GM21528 (cell line): ENCODE results near the gene ST3GAL3.
A peak's percentile ranks its signal among the peaks of the same experiment; 100 is the strongest.

ENCODE experiments used
- ATAC-seq: cut with Tn5 transposase; IDR thresholded peaks from one replicate; pipeline ENCODE4 v1.9.1; 2021; ENCODE audit warnings: mild to moderate bottlenecking, moderate library complexity; ENCODE audit not compliant: unreplicated experiment, low FRiP score

The ST3GAL3 gene

DNA sequence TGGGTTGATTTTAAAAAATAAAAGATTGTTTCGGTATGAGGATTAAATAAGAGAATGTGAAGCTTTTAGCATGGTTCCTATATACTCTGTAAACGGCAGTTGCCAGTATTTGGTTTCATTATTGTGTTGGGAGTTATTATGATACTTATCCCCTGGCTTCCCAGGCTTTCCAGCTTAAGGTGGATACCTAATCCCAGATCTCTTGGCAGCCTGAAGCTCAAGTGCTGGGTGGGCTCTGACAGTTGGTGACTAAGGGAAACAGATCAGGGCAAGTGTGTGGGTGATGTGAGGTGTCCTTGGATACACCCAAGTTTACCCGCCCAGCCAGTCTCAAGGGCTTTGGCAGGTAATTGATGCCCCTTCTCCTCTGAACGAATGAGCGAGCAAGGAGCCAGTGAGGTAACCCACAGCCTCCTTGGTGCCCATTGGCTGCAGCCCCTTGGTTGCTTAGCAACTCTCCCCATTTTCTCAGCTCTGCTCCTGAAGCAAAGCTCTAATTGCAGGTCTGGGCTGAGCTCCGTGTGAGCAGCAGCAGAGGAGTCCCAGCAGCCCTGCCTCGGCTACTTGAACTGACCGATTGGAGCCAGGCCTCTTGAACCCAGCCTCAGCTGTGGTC, 245.5 kb downstream of the ST3GAL3 start:
- ATAC-seq = no peak

DNA sequence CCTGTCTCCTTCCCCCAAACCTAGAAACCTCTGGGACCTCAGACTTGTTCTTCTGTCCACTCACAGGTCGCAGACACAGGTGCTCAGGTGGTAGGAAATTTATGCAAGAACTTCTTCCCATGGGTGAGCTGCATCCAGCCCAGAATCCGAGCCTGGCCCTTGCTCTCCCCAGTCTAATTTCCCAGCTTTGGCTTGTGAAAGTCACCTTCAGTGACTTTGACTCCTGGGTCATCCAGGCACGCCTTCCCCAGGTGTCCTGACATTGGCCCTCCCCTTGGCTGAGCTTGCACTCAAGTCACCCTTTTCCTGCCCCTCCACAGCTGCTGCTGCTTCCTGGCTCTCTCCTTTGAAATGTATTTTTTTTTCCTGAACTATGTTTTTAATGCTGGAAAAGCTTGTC, 246.0 kb downstream of the ST3GAL3 start:
- ATAC-seq = no peak

- no peak for ATAC-seq
Observed at GRCh38 chr1:43954036-43954435, 246.7 kb downstream of the ST3GAL3 start.

DNA sequence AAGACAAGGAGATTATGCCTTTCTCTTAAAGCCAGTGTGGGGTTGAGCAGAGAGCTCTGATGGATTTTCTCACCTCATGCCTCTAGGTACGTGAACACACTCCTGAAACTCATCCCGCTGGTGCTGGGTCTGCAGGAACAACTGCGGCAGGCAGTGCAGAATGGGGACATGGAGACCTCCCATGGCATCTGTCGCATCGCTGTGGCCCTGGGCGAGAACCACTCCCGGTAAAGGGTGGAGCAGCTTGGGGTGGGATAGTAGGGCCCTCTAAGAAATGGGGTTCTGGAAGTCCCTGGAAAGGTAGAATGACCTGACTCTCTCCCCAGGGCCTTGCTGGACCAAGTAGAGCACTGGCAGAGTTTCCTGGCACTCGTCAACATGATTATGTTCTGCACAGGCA, 248.9 kb downstream of the ST3GAL3 start:
- ATAC-seq = no peak

- no peak for ATAC-seq
Observed at GRCh38 chr1:43957407-43958040, 250.2 kb downstream of the ST3GAL3 start.

- no peak for ATAC-seq
Observed at GRCh38 chr1:43958351-43959255, 251.3 kb downstream of the ST3GAL3 start.

- no peak for ATAC-seq
Observed at GRCh38 chr1:43960798-43961197, 253.5 kb downstream of the ST3GAL3 start.

DNA sequence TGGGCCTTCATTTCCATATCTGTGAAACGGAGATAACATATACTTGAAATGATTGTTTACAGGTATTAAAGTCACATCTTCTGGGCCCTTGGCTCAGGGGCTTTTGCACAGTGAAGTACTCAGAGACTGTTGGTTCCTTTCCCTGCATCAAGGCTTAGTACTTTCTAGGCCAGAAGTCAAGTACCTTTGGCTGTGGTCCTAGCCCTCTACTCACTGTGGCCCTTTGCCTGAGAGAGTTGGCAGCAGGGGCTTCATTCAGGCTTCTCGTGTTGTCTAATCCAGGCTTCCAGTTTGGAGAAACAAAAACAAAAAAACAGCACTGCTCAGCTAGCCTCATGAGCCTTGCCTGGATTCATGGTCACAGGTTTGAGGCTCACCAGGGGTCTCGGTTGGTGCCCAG, 254.4 kb downstream of the ST3GAL3 start:
- no peak for ATAC-seq

- ATAC-seq = no peak
Observed at GRCh38 chr1:43962324-43962723, 255.0 kb downstream of the ST3GAL3 start.

DNA sequence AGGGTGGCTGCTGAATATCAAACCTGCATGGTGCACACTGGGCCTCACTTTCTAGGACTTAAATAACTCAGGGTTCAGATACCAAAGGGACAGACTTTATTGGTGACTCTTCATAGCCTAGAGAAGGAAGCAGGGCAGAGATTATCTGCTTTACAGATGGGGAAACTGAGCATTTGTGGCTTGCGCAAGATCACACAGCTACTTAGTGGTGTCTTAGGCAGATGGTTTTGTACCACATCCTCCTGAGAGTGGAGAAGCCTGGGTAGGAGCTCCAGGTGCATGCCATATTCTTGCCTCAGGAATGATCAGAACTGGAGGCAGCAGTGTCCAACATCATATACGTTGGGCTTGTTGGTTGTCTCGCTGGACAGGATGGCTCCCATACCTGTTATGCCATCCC, 255.7 kb downstream of the ST3GAL3 start:
- no peak for ATAC-seq

GRCh38 chr1:43963890-43964289, 256.6 kb downstream of the ST3GAL3 start:
- no peak for ATAC-seq

GRCh38 chr1:43965316-43965715, 258.0 kb downstream of the ST3GAL3 start:
- no peak for ATAC-seq

DNA sequence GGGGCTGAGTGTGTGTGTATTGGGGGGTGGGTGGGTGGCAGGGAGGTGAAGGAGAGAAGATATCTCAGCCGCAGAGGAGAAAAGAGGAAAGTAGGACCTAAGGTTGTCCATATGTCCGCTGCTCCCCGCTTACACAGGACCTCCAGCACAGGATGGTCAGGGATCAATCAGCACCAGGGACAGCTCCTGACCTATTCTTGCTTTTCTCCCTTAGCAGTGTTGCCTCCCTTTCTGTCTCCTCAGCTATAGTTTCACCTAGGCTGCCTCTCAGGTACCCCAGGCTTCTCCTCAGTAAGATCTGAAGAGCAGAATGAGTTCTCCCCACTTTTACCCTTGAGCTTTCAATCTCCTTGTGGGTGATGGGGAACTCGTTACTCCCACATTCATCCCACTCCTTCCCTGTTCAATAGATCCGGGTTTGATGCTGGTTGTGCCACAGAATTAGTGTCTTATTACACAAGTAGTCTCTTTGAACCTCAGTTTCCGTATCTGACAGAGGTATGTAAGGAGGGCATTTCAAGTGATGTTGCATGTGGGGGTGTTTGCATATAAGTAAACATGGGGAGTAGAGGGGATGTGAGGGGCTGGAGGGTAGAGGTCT, 261.1 kb downstream of the ST3GAL3 start:
- ATAC-seq = no peak

- no peak for ATAC-seq
Observed at GRCh38 chr1:43969416-43969745, 262.0 kb downstream of the ST3GAL3 start.

- ATAC-seq = peak; percentile 69
Observed at GRCh38 chr1:43969746-43970466, 262.6 kb downstream of the ST3GAL3 start, which contains the start of gene DPH2. Gene DPH2 (plus strand): TSS chr1:43970010. CDS start chr1:43970176, 166 bp downstream.

GRCh38 chr1:43970502-43970901, 263.2 kb downstream of the ST3GAL3 start:
- ATAC-seq = no peak

- no peak for ATAC-seq
Observed at GRCh38 chr1:43970911-43971310, 263.6 kb downstream of the ST3GAL3 start.

GRCh38 chr1:43971336-43971980, 264.1 kb downstream of the ST3GAL3 start:
- no peak for ATAC-seq

GRCh38 chr1:43973981-43974442, 266.7 kb downstream of the ST3GAL3 start:
- ATAC-seq = no peak
